ENCODE measurements around the gene U2AF2. TPM values are rescaled to one million over a fixed set of nuclear protein-coding genes. Genes with fewer than 3 reads are reported as not detected.

The U2AF2 gene
- total and polyA plus RNA-seq, 9 of the 15 experiments (the other 6 are each of a cell fraction or from before 2014, with no cell fraction given), result 3.0 to 331 (median 157) TPM

GRCh38 chr19:55616395-55616875 lies 38.4 kb upstream of the U2AF2 start:
- H3K79me2 ChIP-seq (ENCODE audit: control insufficient read depth, insufficient read depth, low read length), result peaks cover 6% of the 10 kb centered on the region; the same call in 1 of the 3 replicates
- DNase-seq (ENCODE audit: extremely low read depth in 1 of 4, low spot score in 3 of 4), result no peak
- WGBS (ENCODE audit: insufficient coverage, low coverage, missing lambda C conversion rate), result 99% methylated on average over 34 of the region's 38 CpGs
- CTCF ChIA-PET (ENCODE audit: low intra/inter-chr PET ratio), result no interaction called here
- BruUV-seq (replicated peaks), result no TSS peak
- H3K36me3 ChIP-seq (ENCODE audit: control insufficient read depth, insufficient read depth, low read length), result peaks cover 35% of the 10 kb centered on the region; the same call in 2 of the 3 replicates
- H3K4me1 ChIP-seq (replicated peaks in 1 of 2; ENCODE audit: control insufficient read depth in 2 of 2, insufficient read depth in 2 of 2, low read length in 2 of 2), result peaks cover 0 to 5% of the 10 kb centered on the region in 2 experiments; a peak in 2 of 5 replicates
- H3K9me3 ChIP-seq (replicated peaks; ENCODE audit: control insufficient read depth, insufficient read depth, low read depth, low read length), result no peaks in the 10 kb centered on the region
- no peak overlapping the region for H3K4me2 ChIP-seq (ENCODE audit: insufficient read depth, low read length)
- TF ChIP-seq ZBTB33 (CRISPR knock-in tag; IDR thresholded peaks at IDR 0.05), result peak; percentile 26; the same call in 1 of the 2 replicates
- peak; percentile 44; the same call in 1 of the 2 replicates for TF ChIP-seq RBFOX2 (IDR thresholded peaks at IDR 0.05; ENCODE audit: low read depth, low read length)
- no peak for TF ChIP-seq NCOR1 (IDR thresholded peaks at IDR 0.05)
- no peak overlapping the region for H3K4me3 ChIP-seq
- peaks cover 3% of the 10 kb centered on the region for H3K9me1 ChIP-seq (ENCODE audit: control insufficient read depth, insufficient read depth, low read length)
- ATAC-seq, result no peak
- FAIRE-seq, result no peak
- in situ Hi-C loops (cut with MboI) (no loop called here), intact Hi-C loops (cut with micrococcal nuclease) (no loop called here)
- H4K20me1 ChIP-seq (replicated peaks; ENCODE audit: control insufficient read depth, insufficient read depth, low read length), result no peaks in the 10 kb centered on the region; the same call in 1 of the 2 replicates
- H3K27me3 ChIP-seq (ENCODE audit: control insufficient read depth in 2 of 2, insufficient read depth in 2 of 2, low read length in 2 of 2), result no peaks in the 10 kb centered on the region
- no peak overlapping the region for H2AFZ ChIP-seq (ENCODE audit: low read depth, low read length)
- no peak overlapping the region for H3K27ac ChIP-seq (ENCODE audit: extremely low read depth, low read depth, low read length)
- no peak overlapping the region for H3K9ac ChIP-seq (ENCODE audit: insufficient read depth in 1 of 2, low read depth in 2 of 2, low read length in 2 of 2)
- POLR2A ChIA-PET, result interaction anchor here (0.7 to 1.7 kb wide), 2 partner anchors 12 to 314 kb away, joined by 3 to 6 read pairs; no protein-coding TSS in a partner anchor

Measured in K562 (cell line).